Upper lobe of left lung (tissue), 6 donors: ENCODE data around the gene MYADM. TPM values are rescaled to one million over a fixed set of nuclear protein-coding genes. Genes with fewer than 3 reads are reported as not detected.

Experiments used
- ATAC-seq, 2 donors: fragments of 200-7000 bp; cut with Tn5 transposase; one replicate each; pipeline ENCODE4 v1.9.1; 2022; ENCODE audit warnings: mild to moderate bottlenecking in 2 of 2, moderate library complexity in 2 of 2; ENCODE audit not compliant: low FRiP score in 2 of 2
- DNase-seq, 2 donors: peaks; one replicate each; pipeline ENCODE4 v3.0.0-alpha.2; 2019 to 2020
- H3K27ac ChIP-seq, 4 donors: fragments of 200-600 bp; sonication (generic); one replicate each; pipeline ENCODE4 v1.5.1; 2016 to 2019
- H3K27me3 ChIP-seq, 4 donors: fragments of 200-600 bp; sonication (generic); one replicate each; pipeline ENCODE4 v1.5.1; 2017 to 2019
- H3K36me3 ChIP-seq, 4 donors: fragments of 200-600 bp; sonication (generic); one replicate each; pipeline ENCODE4 v1.5.1; 2016 to 2019
- H3K4me1 ChIP-seq, 4 donors: fragments of 200-600 bp; sonication (generic); one replicate each; pipeline ENCODE4 v1.5.1; 2018 to 2019
- H3K4me3 ChIP-seq, 4 donors: fragments of 200-600 bp; sonication (generic); one replicate each; pipeline ENCODE4 v1.5.1; 2017 to 2019; ENCODE audit warnings: mild to moderate bottlenecking in 2 of 4, moderate library complexity in 1 of 4
- H3K9me3 ChIP-seq, 4 donors: fragments of 200-600 bp; sonication (generic); one replicate each; pipeline ENCODE4 v1.5.1; 2018 to 2019
- EP300 ChIP-seq, 4 donors: sonication (generic); formaldehyde crosslinking; IDR thresholded peaks; one replicate each; pipeline ENCODE4 v1.5.1; 2017; ENCODE audit warnings: antibody characterized with exemption in 4 of 4, control low read depth in 2 of 4
- POLR2A ChIP-seq, 4 donors: fragments of 450-650 bp; IDR thresholded peaks; one replicate each; pipeline ENCODE4 v1.5.1; 2016 to 2017; ENCODE audit warnings: antibody characterized with exemption in 4 of 4, mild to moderate bottlenecking in 2 of 4
- POLR2AphosphoS5 ChIP-seq, 2 donors: sonication (generic); formaldehyde crosslinking; IDR thresholded peaks; one replicate each; pipeline ENCODE4 v1.5.1; 2017; ENCODE audit warnings: antibody characterized with exemption in 2 of 2
- WGBS, 2 donors: methylation state at CpG; one replicate each; pipeline ENCODE4 v1.1.5; 2017 to 2018; 5-methylcytosine and 5-hydroxymethylcytosine counted together
- total RNA-seq, 6 donors: library from RNA; depleted of rRNA in 4 of 6; stranded (reverse); fragments of >200 nt in 4 of 6; gene quantifications; one replicate each; pipeline versions ENCODE4 v1.1.0 to v1.2.1, GENCODE V29; 2016 to 2021
- TF ChIP-seq, protein P1 (sequence below), 6 experiments: fragments of 450-650 bp in 4 of 6; fragments of 200-600 bp in 2 of 6; sonication (generic) in 2 of 6; IDR thresholded peaks; one replicate each; pipeline ENCODE4 v1.5.1; 2016 to 2019; ENCODE audit warnings: antibody characterized with exemption in 6 of 6
- donor health status: DM: no; HTN: no; CAD: no; lungs with moderate emphysema.
- donor health status: DM: no; HTN: yes; CAD: no; lungs with severe emphysema.

The MYADM gene
- total RNA-seq, 6 donors from 2014 or later, result 31.4 to 312 (median 145) TPM

DNA sequence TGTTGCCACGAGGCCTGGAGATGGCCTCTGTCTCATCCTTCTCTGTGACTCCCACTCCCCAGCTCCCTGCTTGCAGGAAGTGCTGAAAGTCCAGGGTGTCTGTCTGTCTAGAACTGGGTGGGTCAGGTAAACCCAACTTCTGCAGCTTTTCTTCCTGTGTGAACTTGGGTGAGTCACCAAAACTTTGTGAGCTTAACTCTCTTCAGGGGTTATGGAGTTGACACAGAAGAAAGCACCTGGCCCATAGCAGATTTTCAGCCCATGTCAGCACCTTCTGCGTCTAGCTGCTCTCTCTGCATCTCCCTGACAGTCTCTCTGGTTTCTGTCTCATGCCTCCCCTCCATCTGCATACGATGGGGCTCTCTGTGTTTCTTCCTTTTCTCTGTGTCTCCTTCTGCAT lies 37.2 kb downstream of the MYADM start:
- Histone ChIP-seq H3K27me3 (peaks cover 5 to 38% (median 24%) of the 10 kb centered on the region in 4 donors), H3K4me1 (peaks cover 8 to 33% (median 13%) of the 10 kb centered on the region in 4 donors), H3K4me3 (no peak overlapping the region), H3K9me3 (no peaks in the 10 kb centered on the region), H3K36me3 (no peaks in the 10 kb centered on the region), H3K27ac (no peak overlapping the region)
- DNase-seq (no peak), ATAC-seq (no peak)
- TF ChIP-seq EP300 (IDR thresholded peaks at IDR 0.05) (no peak), POLR2AphosphoS5 (IDR thresholded peaks at IDR 0.05) (no peak), POLR2A (IDR thresholded peaks at IDR 0.05) (no peak)
- TF ChIP-seq, protein P1, sequence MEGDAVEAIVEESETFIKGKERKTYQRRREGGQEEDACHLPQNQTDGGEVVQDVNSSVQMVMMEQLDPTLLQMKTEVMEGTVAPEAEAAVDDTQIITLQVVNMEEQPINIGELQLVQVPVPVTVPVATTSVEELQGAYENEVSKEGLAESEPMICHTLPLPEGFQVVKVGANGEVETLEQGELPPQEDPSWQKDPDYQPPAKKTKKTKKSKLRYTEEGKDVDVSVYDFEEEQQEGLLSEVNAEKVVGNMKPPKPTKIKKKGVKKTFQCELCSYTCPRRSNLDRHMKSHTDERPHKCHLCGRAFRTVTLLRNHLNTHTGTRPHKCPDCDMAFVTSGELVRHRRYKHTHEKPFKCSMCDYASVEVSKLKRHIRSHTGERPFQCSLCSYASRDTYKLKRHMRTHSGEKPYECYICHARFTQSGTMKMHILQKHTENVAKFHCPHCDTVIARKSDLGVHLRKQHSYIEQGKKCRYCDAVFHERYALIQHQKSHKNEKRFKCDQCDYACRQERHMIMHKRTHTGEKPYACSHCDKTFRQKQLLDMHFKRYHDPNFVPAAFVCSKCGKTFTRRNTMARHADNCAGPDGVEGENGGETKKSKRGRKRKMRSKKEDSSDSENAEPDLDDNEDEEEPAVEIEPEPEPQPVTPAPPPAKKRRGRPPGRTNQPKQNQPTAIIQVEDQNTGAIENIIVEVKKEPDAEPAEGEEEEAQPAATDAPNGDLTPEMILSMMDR (IDR thresholded peaks at IDR 0.05), result no peak
- WGBS, 2 donors, result 32 to 49% methylated on average over 3 of the region's 3 CpGs

DNA sequence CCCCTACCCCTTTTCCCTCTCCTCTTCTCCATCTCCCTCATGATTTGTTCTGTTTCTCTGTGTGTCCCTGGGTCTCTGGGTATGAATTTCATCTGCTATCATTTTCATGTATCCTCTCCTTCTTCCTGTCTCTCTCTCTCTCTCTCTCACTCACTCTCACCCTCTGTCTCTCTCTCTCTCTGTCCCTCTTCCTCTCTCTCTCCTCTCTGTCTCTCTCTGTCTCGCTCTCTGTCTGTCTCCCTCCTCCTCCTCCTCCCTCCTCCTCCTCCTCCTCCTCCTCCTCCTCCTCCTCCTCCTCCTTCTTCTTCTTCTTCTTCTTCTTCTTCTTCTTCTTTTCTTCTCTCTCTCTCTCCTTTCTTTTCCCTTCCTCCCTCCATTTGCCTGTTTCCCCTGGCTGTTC lies 38.1 kb downstream of the MYADM start:
- TF ChIP-seq POLR2A (IDR thresholded peaks at IDR 0.05) (no peak), POLR2AphosphoS5 (IDR thresholded peaks at IDR 0.05) (no peak), EP300 (IDR thresholded peaks at IDR 0.05) (no peak)
- TF ChIP-seq, protein P1 (IDR thresholded peaks at IDR 0.05), result no peak
- Histone ChIP-seq H3K36me3 (no peaks in the 10 kb centered on the region), H3K4me3 (no peak overlapping the region), H3K4me1 (peaks cover 8 to 33% (median 13%) of the 10 kb centered on the region in 4 donors), H3K9me3 (no peaks in the 10 kb centered on the region), H3K27ac (no peak overlapping the region), H3K27me3 (peaks cover 5 to 45% (median 27%) of the 10 kb centered on the region in 4 donors)
- DNase-seq, result no peak
- 91% methylated on average over 1 of the region's 1 CpG; no CpG with 5 or more reads in 1 of the 2 donors for WGBS, 2 donors
- ATAC-seq, result no peak

DNA sequence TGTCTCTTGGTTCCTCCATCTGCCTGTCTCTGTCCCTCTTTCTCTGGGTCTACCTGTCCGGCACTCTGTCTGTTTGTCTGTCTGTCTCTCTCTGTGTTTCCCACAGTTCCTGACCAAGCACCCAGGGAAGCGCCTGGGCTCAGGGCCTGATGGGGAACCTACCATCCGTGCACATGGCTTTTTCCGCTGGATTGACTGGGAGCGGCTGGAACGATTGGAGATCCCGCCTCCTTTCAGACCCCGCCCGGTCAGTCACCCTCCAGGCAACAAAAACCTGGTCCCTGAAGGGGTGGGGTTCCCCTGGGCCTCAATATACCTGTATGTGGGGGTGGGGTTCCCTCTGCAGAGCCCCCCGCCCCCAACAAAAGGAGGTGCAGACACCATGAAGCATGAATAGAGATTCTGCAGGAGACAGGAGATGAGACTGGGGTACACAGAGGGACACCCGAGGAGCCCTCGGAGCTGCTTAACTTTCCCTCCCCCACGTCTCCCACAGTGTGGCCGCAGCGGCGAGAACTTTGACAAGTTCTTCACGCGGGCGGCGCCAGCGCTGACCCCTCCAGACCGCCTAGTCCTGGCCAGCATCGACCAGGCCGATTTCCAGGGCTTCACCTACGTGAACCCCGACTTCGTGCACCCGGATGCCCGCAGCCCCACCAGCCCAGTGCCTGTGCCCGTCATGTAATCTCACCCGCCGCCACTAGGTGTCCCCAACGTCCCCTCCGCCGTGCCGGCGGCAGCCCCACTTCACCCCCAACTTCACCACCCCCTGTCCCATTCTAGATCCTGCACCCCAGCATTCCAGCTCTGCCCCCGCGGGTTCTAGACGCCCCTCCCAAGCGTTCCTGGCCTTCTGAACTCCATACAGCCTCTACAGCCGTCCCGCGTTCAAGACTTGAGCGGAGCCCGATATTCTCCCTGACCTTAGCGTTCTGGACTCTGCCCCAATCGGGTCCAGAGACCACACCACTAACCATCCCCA lies 38.8 kb downstream of the MYADM start:
- no peaks in the 10 kb centered on the region for H3K36me3 ChIP-seq
- H3K27me3 ChIP-seq, result peaks cover 5 to 45% (median 27%) of the 10 kb centered on the region in 4 donors
- peaks cover 8 to 33% (median 13%) of the 10 kb centered on the region in 4 donors for H3K4me1 ChIP-seq
- H3K9me3 ChIP-seq, result no peaks in the 10 kb centered on the region
- TF ChIP-seq POLR2AphosphoS5 (IDR thresholded peaks at IDR 0.05), result no peak
- TF ChIP-seq, protein P1 (IDR thresholded peaks at IDR 0.05), result peak; percentile 78 to 89 (median 84)
- DNase-seq (peak; percentile 53 to 86), ATAC-seq (peak; percentile 70 to 72)
- WGBS, 2 donors, result 14 to 15% methylated on average over 33 to 48 of the region's 48 CpGs
- H3K27ac ChIP-seq, result no peak overlapping the region
- H3K4me3 ChIP-seq, result no peak overlapping the region

DNA sequence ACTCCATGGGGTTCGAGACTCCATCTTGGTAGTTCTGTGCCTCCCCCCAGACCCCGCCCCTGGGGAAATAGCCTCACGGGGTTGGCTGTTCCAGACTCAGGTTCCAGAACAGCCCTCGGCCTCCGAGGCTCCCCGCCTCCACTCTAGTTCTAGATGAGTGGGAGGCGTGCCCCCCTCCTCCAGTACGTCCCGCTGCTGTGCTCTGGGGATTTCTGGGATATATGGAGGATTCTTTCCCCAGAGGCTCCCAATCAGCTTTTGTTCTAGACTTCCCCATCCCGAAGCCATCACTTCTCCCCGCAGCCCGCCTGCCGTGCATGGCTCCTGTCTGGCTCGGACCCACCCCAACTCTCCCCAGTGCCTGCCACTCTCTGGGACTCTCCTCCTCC lies 39.5 kb downstream of the MYADM start:
- Histone ChIP-seq H3K27me3 (peaks cover 5 to 45% (median 27%) of the 10 kb centered on the region in 4 donors), H3K27ac (no peak overlapping the region), H3K4me1 (peaks cover 8 to 33% (median 13%) of the 10 kb centered on the region in 4 donors), H3K36me3 (no peaks in the 10 kb centered on the region), H3K4me3 (no peak overlapping the region), H3K9me3 (no peaks in the 10 kb centered on the region)
- no peak for ATAC-seq
- WGBS, 2 donors, result 31 to 33% methylated on average over 13 to 14 of the region's 14 CpGs
- no peak for TF ChIP-seq POLR2AphosphoS5 (IDR thresholded peaks at IDR 0.05)
- no peak for TF ChIP-seq POLR2A (IDR thresholded peaks at IDR 0.05)
- TF ChIP-seq, protein P1 (IDR thresholded peaks at IDR 0.05), result no peak
- no peak for TF ChIP-seq EP300 (IDR thresholded peaks at IDR 0.05)
- no peak for DNase-seq
